NT2/D1 (cell line): Measurements from ENCODE around the gene NEO1.

ENCODE experiments used
- SUZ12 ChIP-seq: IDR thresholded peaks from 2 replicates; pipeline ENCODE4 v1.6.1; 2011; ENCODE audit not compliant: insufficient read length, insufficient read depth; ENCODE audit errors: extremely low read depth
- YY1 ChIP-seq: IDR thresholded peaks from 2 replicates; pipeline ENCODE4 v1.6.1; 2011; ENCODE audit not compliant: insufficient read length, insufficient read depth
- ZNF274 ChIP-seq: IDR thresholded peaks from 2 replicates; pipeline ENCODE4 v1.6.1; 2011; ENCODE audit warnings: mild to moderate bottlenecking, low read depth, low read length

DNA sequence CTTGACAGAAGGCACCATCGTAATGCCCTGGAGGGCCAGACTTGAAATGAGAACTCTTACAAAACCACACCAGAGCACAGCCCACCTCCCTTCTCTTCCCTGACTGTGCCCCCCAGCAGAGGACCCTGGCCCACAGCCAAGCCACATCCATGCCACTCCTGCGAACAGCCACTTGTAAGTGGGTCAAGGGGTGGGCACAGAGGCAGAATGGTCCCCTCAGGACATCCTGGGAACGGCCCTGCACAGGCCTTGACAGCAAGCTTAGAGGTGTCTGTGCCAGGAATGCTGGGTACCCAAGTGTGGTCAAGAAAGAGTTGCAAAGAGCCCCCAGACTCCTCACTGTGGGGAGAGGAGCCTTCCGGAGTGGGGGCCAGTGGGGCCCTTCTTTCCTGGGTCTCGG lies 283.2 kb downstream of the NEO1 start:
- TF ChIP-seq ZNF274 = no peak
- no peak for TF ChIP-seq YY1
- no peak for TF ChIP-seq SUZ12
